Endothelial cell of umbilical vein (primary cell): ENCODE data around the gene TNS1. TPM values are rescaled to one million over a fixed set of nuclear protein-coding genes. Genes with fewer than 3 reads are reported as not detected.

ENCODE experiments used
- BruUV-seq: library from RNA; stranded (reverse); fragments of 400-500 nt; replicated peaks from 2 replicates; lab custom pipeline; 2021; lab: Mats Ljungman, UMichigan
- CTCF ChIA-PET: fragments of 300-600, 350-600 bp; sonication (Branson Sonifier 250); formaldehyde crosslinking; loops from one replicate; lab custom pipeline; 2021; ENCODE audit warnings: antibody characterized with exemption, inconsistent platforms; lab: Charles Lee
- POLR2A ChIA-PET: fragments of 300-600, 350-600 bp; sonication (Branson Sonifier 250); formaldehyde crosslinking; loops from one replicate; lab custom pipeline; 2021; ENCODE audit warnings: antibody characterized with exemption, inconsistent platforms; lab: Charles Lee
- DNase-seq: peaks from one replicate; pipeline ENCODE4 v3.0.0-alpha.2; 2011; ENCODE audit warnings: low read depth, low spot score
- FAIRE-seq: peaks from 2 replicates; lab custom pipeline; 2011; peaks lifted over from hg19 to GRCh38; lab: Jason Lieb, UNC
- H2AFZ ChIP-seq: 2 replicates; pipeline ENCODE4 v1.6.0; 2012; ENCODE audit warnings: low read depth, low read length, control low read depth, inconsistent platforms
- H3K27ac ChIP-seq: 2 replicates; pipeline ENCODE4 v1.5.1; 2011; ENCODE audit warnings: low read depth, mild to moderate bottlenecking, control low read depth, low read length, moderate library complexity; ENCODE audit not compliant: insufficient read depth
- H3K27me3 ChIP-seq, 2 experiments: 2 replicates each; pipeline versions ENCODE4 v1.6.0 to v1.6.1; 2011; ENCODE audit warnings: low read length in 2 of 2, mixed read lengths in 1 of 2; ENCODE audit not compliant: control insufficient read depth in 2 of 2, insufficient read depth in 2 of 2
- H3K36me3 ChIP-seq, 2 experiments: 2 replicates in 1 of 2; 3 replicates in 1 of 2; pipeline ENCODE4 v1.5.1; 2011; ENCODE audit warnings: low read length in 2 of 2, mild to moderate bottlenecking in 1 of 2, moderate library complexity in 1 of 2; ENCODE audit not compliant: control insufficient read depth in 2 of 2, insufficient read depth in 2 of 2; ENCODE audit errors: extremely low read depth in 1 of 2
- H3K4me1 ChIP-seq: 3 replicates; pipeline ENCODE4 v1.5.1; 2011; ENCODE audit warnings: mild to moderate bottlenecking, low read length; ENCODE audit not compliant: control insufficient read depth, insufficient read depth; ENCODE audit errors: extremely low read depth
- H3K4me2 ChIP-seq: 2 replicates; pipeline ENCODE4 v1.6.1; 2011; ENCODE audit warnings: low read length, control low read depth, mixed read lengths; ENCODE audit not compliant: insufficient read depth
- H3K4me3 ChIP-seq, 3 experiments: fragments of 200-600 bp in 1 of 3; sonication (generic), shearing (Covaris generic) in 1 of 3; replicated peaks in 1 of 3; 2 replicates each; pipeline ENCODE4 v1.5.1; 2011 to 2016; ENCODE audit warnings: control low read depth in 3 of 3, low read length in 3 of 3, mild to moderate bottlenecking in 2 of 3, inconsistent platforms in 1 of 3, low read depth in 1 of 3, moderate library complexity in 1 of 3; ENCODE audit not compliant: insufficient read depth in 1 of 3
- H3K79me2 ChIP-seq: 2 replicates; pipeline ENCODE4 v1.6.0; 2012; ENCODE audit warnings: low read length, inconsistent platforms; ENCODE audit not compliant: control insufficient read depth, insufficient read depth
- H3K9ac ChIP-seq: replicated peaks from 2 replicates; pipeline ENCODE3; 2011; ENCODE audit warnings: low read length, control low read depth; ENCODE audit not compliant: insufficient read depth; ENCODE audit errors: extremely low read depth
- H3K9me1 ChIP-seq: replicated peaks from 3 replicates; pipeline ENCODE4 v1.6.0; 2011; ENCODE audit warnings: mild to moderate bottlenecking, low read length; ENCODE audit not compliant: control insufficient read depth, insufficient read depth; ENCODE audit errors: extremely low read depth
- H3K9me3 ChIP-seq: replicated peaks from 2 replicates; pipeline ENCODE4 v1.5.1; 2012; ENCODE audit warnings: low read length, inconsistent platforms; ENCODE audit not compliant: control insufficient read depth, insufficient read depth
- H4K20me1 ChIP-seq: replicated peaks from 2 replicates; pipeline ENCODE3; 2011; ENCODE audit warnings: mild to moderate bottlenecking, low read length; ENCODE audit not compliant: control insufficient read depth, insufficient read depth; ENCODE audit errors: extremely low read depth
- CTCF ChIP-seq, 2 donors: IDR thresholded peaks; 1 replicate in 1 of 2; 2 replicates in 1 of 2; pipeline ENCODE4 v1.5.1; 2011; ENCODE audit warnings: low read length in 2 of 2, mild to moderate bottlenecking in 2 of 2, moderate library complexity in 2 of 2, control low read depth in 1 of 2, inconsistent platforms in 1 of 2, low read depth in 1 of 2; ENCODE audit not compliant: insufficient read depth in 1 of 2; ENCODE audit errors: extremely low read depth in 1 of 2
- EZH2 ChIP-seq: IDR thresholded peaks from 2 replicates; pipeline ENCODE4 v1.6.1; 2012; ENCODE audit warnings: borderline replicate concordance, low read depth, mild to moderate bottlenecking, moderate library complexity, low read length, inconsistent platforms; ENCODE audit not compliant: severe bottlenecking
- FOS ChIP-seq: IDR thresholded peaks from 2 replicates; pipeline ENCODE4 v1.6.1; 2011; ENCODE audit warnings: mild to moderate bottlenecking, low read length, moderate library complexity, borderline replicate concordance; ENCODE audit not compliant: insufficient read depth
- GATA2 ChIP-seq: IDR thresholded peaks from 2 replicates; pipeline ENCODE4 v1.7.0; 2011; ENCODE audit warnings: low read depth, mild to moderate bottlenecking, moderate library complexity, mixed read lengths, low read length; ENCODE audit not compliant: insufficient read length, insufficient read depth
- JUN ChIP-seq: IDR thresholded peaks from 2 replicates; pipeline ENCODE4 v1.6.1; 2011; ENCODE audit warnings: borderline replicate concordance, low read depth; ENCODE audit not compliant: insufficient read length, insufficient read depth
- MAX ChIP-seq: IDR thresholded peaks from 2 replicates; pipeline ENCODE4 v1.6.1; 2011; ENCODE audit not compliant: insufficient read depth, insufficient read length
- MYC ChIP-seq: IDR thresholded peaks from one replicate; pipeline ENCODE4 v1.6.1; 2011; ENCODE audit warnings: mild to moderate bottlenecking, low read depth, low read length
- POLR2A ChIP-seq: IDR thresholded peaks from 2 replicates; pipeline ENCODE4 v1.6.1; 2012; ENCODE audit warnings: low read depth, mild to moderate bottlenecking, control low read depth, low read length
- POLR2AphosphoS5 ChIP-seq: IDR thresholded peaks from 2 replicates; pipeline ENCODE4 v1.6.1; 2012; ENCODE audit warnings: low read depth, mild to moderate bottlenecking, control low read depth, low read length, moderate library complexity; ENCODE audit not compliant: insufficient read depth
- dilution Hi-C: fragments of 300-500 bp; cut with MboI; formaldehyde crosslinking; loops from one replicate; pipeline ENCODE4 v1.15.0; 2019; ENCODE audit warnings: low sequenced_read_pairs; ENCODE audit not compliant: extremely low pct_ligation_motif_present
- intact Hi-C: fragments of 100-400 bp; cut with micrococcal nuclease; formaldehyde crosslinking; loops from one replicate; pipeline ENCODE4 v1.10.0; 2022
- polyA plus RNA-seq, 4 experiments: library from polyadenylated mRNA; depleted of rRNA in 3 of 4; stranded (reverse) in 3 of 4; unstranded in 1 of 4; fragments of >200 nt; gene quantifications; 2 replicates each; pipeline versions ENCODE4 v1.2.1 to v1.2.3, GENCODE V29; 2011 to 2012; ENCODE audit warnings: missing spikeins in 1 of 4
- total RNA-seq: library from RNA; stranded (reverse); gene quantifications from 2 replicates; pipeline ENCODE4 v1.2.3, GENCODE V29; 2021

Gene TNS1
- total and polyA plus RNA-seq, 2 donors (not counting 3 experiments of a cell fraction or from before 2014, with no cell fraction given): 11.0 to 52.1 TPM

DNA sequence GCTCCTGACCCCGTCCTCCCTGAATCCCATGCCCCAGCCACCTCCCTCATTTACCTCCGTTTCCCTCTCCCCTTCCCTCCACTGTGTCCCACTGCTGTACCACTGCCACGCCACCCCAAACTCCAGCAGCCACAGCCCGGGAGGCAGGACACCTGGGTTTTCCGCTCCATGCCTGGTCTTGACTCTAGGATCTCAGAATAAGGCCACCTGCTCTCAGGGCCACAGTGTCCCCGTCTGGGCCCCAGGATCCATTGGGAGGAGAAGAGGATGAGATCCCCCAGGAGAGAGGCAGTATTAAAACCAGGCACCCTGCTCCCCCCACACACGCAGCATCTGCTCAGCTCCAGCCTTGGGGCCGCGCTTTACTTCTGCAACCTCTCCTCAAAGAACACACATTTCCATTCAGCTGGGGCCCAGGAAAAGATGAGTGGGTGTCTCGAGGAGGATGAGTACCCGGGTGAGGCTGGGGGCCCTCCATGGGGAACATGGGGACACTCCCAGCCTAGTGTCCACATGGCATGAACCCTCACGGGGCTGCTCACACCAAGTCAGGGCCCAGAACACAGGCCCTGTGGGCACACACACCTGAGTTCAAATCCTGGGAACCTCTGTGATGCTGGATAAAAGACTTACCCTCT is 32.8 kb upstream of the TNS1 start:
- H3K36me3 ChIP-seq: no peaks in the 10 kb centered on the region
- no peak overlapping the region for H2AFZ ChIP-seq
- no peaks in the 10 kb centered on the region for H4K20me1 ChIP-seq
- POLR2A ChIA-PET: no interaction called here
- no peaks in the 10 kb centered on the region for H3K9me1 ChIP-seq
- no peaks in the 10 kb centered on the region for H3K4me1 ChIP-seq
- no peak overlapping the region for H3K4me3 ChIP-seq
- intact Hi-C loops (no loop called here), dilution Hi-C loops (no loop called here)
- H3K9ac ChIP-seq: no peak overlapping the region
- no peaks in the 10 kb centered on the region for H3K9me3 ChIP-seq
- H3K79me2 ChIP-seq: no peaks in the 10 kb centered on the region
- H3K27ac ChIP-seq: no peak overlapping the region
- CTCF ChIA-PET: interaction anchor here (1.0 to 7.8 kb wide), 10 partner anchors 11 to 385 kb away, joined by 3 to 341 read pairs (median 7); partner anchors contain the start of gene RUFY4
- H3K27me3 ChIP-seq: peaks cover 25 to 27% of the 10 kb centered on the region in 2 experiments
- FAIRE-seq (no peak), DNase-seq (no peak)
- no TSS peak for BruUV-seq
- H3K4me2 ChIP-seq: no peak overlapping the region
- TF ChIP-seq GATA2: no peak
- TF ChIP-seq POLR2A: no peak
- TF ChIP-seq FOS: no peak
- TF ChIP-seq POLR2AphosphoS5: no peak
- TF ChIP-seq JUN: no peak
- TF ChIP-seq CTCF (IDR thresholded peaks at IDR 0.05; ENCODE audit: extremely low read depth in 1 of 2, insufficient read depth in 1 of 2, low read depth in 1 of 2, low read length in 2 of 2): no peak
- TF ChIP-seq MAX: no peak
- TF ChIP-seq EZH2: no peak
- TF ChIP-seq MYC: no peak
